DND-41 (cell line): ENCODE measurements around the gene CCDC27.

Source experiments
- ATAC-seq: fragments of 200-7000 bp; cut with Tn5 transposase; 3 replicates; pipeline ENCODE4 v1.9.1; 2021; ENCODE audit warnings: low read depth; ENCODE audit not compliant: insufficient read depth
- DNase-seq: peaks from one replicate; pipeline ENCODE4 v3.0.0-alpha.2; 2020
- H2AFZ ChIP-seq: 2 replicates; pipeline ENCODE4 v1.6.0; 2012; ENCODE audit warnings: low read depth, low read length
- H3K27ac ChIP-seq: 2 replicates; pipeline ENCODE4 v1.5.1; 2012; ENCODE audit warnings: low read length, inconsistent platforms
- H3K27me3 ChIP-seq: fragments of 200-600 bp; sonication (generic); 2 replicates; pipeline ENCODE4 v1.6.0; 2012; ENCODE audit warnings: low read length, mild to moderate bottlenecking, inconsistent platforms; ENCODE audit not compliant: insufficient read depth, poor library complexity
- H3K36me3 ChIP-seq: 2 replicates; pipeline ENCODE4 v1.5.1; 2012; ENCODE audit warnings: low read length, inconsistent platforms; ENCODE audit not compliant: insufficient read depth
- H3K4me1 ChIP-seq: 2 replicates; pipeline ENCODE4 v1.5.1; 2012; ENCODE audit warnings: mild to moderate bottlenecking, low read length; ENCODE audit not compliant: insufficient read depth
- H3K4me2 ChIP-seq: 2 replicates; pipeline ENCODE4 v1.6.0; 2012; ENCODE audit warnings: mild to moderate bottlenecking, moderate library complexity, low read length, inconsistent platforms; ENCODE audit not compliant: insufficient read depth
- H3K4me3 ChIP-seq, 2 experiments: fragments of 200-600 bp in 1 of 2; shearing (Covaris generic) in 1 of 2; 2 replicates each; pipeline ENCODE4 v1.5.1; 2012 to 2016; ENCODE audit warnings: inconsistent platforms in 2 of 2, low read length in 2 of 2, mild to moderate bottlenecking in 2 of 2, low read depth in 1 of 2, moderate library complexity in 1 of 2
- H3K79me2 ChIP-seq: 2 replicates; pipeline ENCODE4 v1.6.0; 2012; ENCODE audit warnings: low read length, inconsistent platforms; ENCODE audit not compliant: insufficient read depth
- H3K9ac ChIP-seq: 2 replicates; pipeline ENCODE4 v1.6.0; 2012; ENCODE audit warnings: low read depth, mild to moderate bottlenecking, inconsistent platforms, low read length, moderate library complexity
- H3K9me3 ChIP-seq: 2 replicates; pipeline ENCODE4 v1.5.1; 2012; ENCODE audit warnings: low read length, moderate library complexity, mild to moderate bottlenecking, inconsistent platforms; ENCODE audit not compliant: insufficient read depth, severe bottlenecking
- H4K20me1 ChIP-seq: 2 replicates; pipeline ENCODE4 v1.6.0; 2012; ENCODE audit warnings: low read length; ENCODE audit not compliant: insufficient read depth
- EZH2 ChIP-seq: IDR thresholded peaks from 3 replicates; pipeline ENCODE4 v1.6.1; 2012; ENCODE audit warnings: borderline replicate concordance, low read depth, mild to moderate bottlenecking, moderate library complexity, low read length, inconsistent platforms; ENCODE audit not compliant: severe bottlenecking
- TF ChIP-seq, protein P1 (sequence below): IDR thresholded peaks from 2 replicates; pipeline ENCODE4 v1.5.1; 2012; ENCODE audit warnings: borderline replicate concordance, low read length, moderate library complexity, mild to moderate bottlenecking; ENCODE audit not compliant: poor library complexity, severe bottlenecking; ENCODE audit errors: extremely low read depth

Gene CCDC27

DNA sequence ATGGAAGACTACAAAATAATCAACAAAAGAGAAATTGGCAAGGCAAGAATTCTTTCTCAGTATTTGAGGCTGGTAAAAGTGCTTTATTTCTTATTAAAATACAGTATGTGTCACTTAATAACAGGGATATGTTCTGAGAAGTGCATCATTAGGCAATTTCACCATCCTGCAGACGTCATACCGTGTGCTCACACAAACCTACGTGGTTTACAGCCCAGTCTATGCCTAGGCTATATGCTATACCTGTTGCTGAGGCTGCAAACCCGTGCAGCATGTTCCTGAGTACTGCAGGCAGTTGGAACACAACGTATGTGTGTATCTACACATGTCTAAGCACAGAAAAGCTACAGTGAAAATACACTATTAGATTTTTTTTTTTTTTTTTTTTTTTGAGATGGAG is 2.7 kb upstream of the CCDC27 start:
- H3K4me2 ChIP-seq: no peak overlapping the region
- ATAC-seq (no peak), DNase-seq (no peak)
- H3K4me1 ChIP-seq: no peaks in the 10 kb centered on the region
- H2AFZ ChIP-seq: no peak overlapping the region
- H3K9ac ChIP-seq: no peak overlapping the region
- no peaks in the 10 kb centered on the region for H3K79me2 ChIP-seq
- TF ChIP-seq, protein P1, sequence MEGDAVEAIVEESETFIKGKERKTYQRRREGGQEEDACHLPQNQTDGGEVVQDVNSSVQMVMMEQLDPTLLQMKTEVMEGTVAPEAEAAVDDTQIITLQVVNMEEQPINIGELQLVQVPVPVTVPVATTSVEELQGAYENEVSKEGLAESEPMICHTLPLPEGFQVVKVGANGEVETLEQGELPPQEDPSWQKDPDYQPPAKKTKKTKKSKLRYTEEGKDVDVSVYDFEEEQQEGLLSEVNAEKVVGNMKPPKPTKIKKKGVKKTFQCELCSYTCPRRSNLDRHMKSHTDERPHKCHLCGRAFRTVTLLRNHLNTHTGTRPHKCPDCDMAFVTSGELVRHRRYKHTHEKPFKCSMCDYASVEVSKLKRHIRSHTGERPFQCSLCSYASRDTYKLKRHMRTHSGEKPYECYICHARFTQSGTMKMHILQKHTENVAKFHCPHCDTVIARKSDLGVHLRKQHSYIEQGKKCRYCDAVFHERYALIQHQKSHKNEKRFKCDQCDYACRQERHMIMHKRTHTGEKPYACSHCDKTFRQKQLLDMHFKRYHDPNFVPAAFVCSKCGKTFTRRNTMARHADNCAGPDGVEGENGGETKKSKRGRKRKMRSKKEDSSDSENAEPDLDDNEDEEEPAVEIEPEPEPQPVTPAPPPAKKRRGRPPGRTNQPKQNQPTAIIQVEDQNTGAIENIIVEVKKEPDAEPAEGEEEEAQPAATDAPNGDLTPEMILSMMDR: no peak
- TF ChIP-seq EZH2: no peak
- no peaks in the 10 kb centered on the region for H3K27me3 ChIP-seq
- H3K27ac ChIP-seq: no peak overlapping the region
- H4K20me1 ChIP-seq: no peaks in the 10 kb centered on the region; the same call in 1 of the 2 replicates
- H3K36me3 ChIP-seq: no peaks in the 10 kb centered on the region
- no peaks in the 10 kb centered on the region for H3K9me3 ChIP-seq
- H3K4me3 ChIP-seq: no peak overlapping the region

DNA sequence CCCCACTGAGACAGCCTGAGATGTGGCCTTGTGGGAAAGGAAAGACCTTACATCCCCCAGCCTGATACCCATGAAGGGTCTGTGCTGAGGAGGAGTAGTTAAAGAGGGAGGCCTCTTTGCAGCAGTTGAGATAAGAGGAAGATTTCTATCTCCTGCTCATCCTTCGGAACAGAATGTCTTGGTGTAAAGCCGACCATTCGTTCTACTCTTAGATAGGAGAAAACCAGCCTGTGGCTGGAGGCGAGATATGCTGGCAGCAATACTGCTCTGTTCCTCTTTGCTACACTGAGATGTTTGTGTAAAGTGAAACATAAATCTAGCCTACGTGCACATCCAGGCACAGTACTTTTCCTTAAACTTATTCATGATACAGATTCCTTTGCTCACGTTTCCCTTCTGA is 1.5 kb upstream of the CCDC27 start:
- no peaks in the 10 kb centered on the region for H3K9me3 ChIP-seq
- H3K9ac ChIP-seq: no peak overlapping the region
- no peak overlapping the region for H3K4me3 ChIP-seq
- no peaks in the 10 kb centered on the region for H3K36me3 ChIP-seq
- H3K27ac ChIP-seq: no peak overlapping the region
- ATAC-seq (no peak), DNase-seq (no peak)
- no peaks in the 10 kb centered on the region; the same call in 1 of the 2 replicates for H4K20me1 ChIP-seq
- no peak overlapping the region for H3K4me2 ChIP-seq
- no peak for TF ChIP-seq EZH2
- TF ChIP-seq, protein P1: no peak
- no peak overlapping the region for H2AFZ ChIP-seq
- no peaks in the 10 kb centered on the region for H3K79me2 ChIP-seq
- no peaks in the 10 kb centered on the region for H3K4me1 ChIP-seq
- H3K27me3 ChIP-seq: no peaks in the 10 kb centered on the region

- Histone ChIP-seq H3K9me3 (no peaks in the 10 kb centered on the region), H3K27me3 (no peaks in the 10 kb centered on the region), H4K20me1 (no peaks in the 10 kb centered on the region; the same call in 1 of the 2 replicates), H3K36me3 (no peaks in the 10 kb centered on the region), H3K4me2 (no peak overlapping the region), H3K79me2 (no peaks in the 10 kb centered on the region), H2AFZ (no peak overlapping the region), H3K4me3 (no peak overlapping the region), H3K4me1 (no peaks in the 10 kb centered on the region), H3K9ac (no peak overlapping the region), H3K27ac (no peak overlapping the region)
- ATAC-seq (no peak), DNase-seq (no peak)
- TF ChIP-seq, protein P1: no peak
- TF ChIP-seq EZH2: no peak
Observed at GRCh38 chr1:3753656-3754454, 1.6 kb downstream of the CCDC27 start.
